Gastroesophageal sphincter (tissue), 4 donors: ENCODE results near the gene GSAP. TPM values are rescaled to one million over a fixed set of nuclear protein-coding genes. Genes with fewer than 3 reads are reported as not detected.

ENCODE experiments used
- ATAC-seq: fragments of 150-250 bp; one replicate; pipeline ENCODE4 v1.9.1; 2016; ENCODE audit warnings: mild to moderate bottlenecking, moderate library complexity
- H3K27ac ChIP-seq, 4 donors: fragments of 200-600 bp; sonication (generic) in 3 of 4; 1 replicate in 3 of 4; 2 replicates in 1 of 4; pipeline ENCODE4 v1.5.1; 2016 to 2019
- H3K27me3 ChIP-seq: fragments of 200-600 bp; sonication (generic); one replicate; pipeline ENCODE4 v1.5.1; 2019
- H3K36me3 ChIP-seq, 2 donors: fragments of 200-600 bp; sonication (generic); one replicate each; pipeline ENCODE4 v1.5.1; 2019; ENCODE audit warnings: control low read depth in 1 of 2
- H3K4me1 ChIP-seq, 3 donors: fragments of 200-600 bp; sonication (generic); 1 replicate in 2 of 3; 2 replicates in 1 of 3; pipeline ENCODE4 v1.5.1; 2016 to 2019; ENCODE audit warnings: control low read depth in 2 of 3
- H3K4me3 ChIP-seq, 2 donors: fragments of 200-600 bp; sonication (generic); one replicate each; pipeline ENCODE4 v1.5.1; 2019; ENCODE audit warnings: mild to moderate bottlenecking in 1 of 2, moderate library complexity in 1 of 2
- H3K9me3 ChIP-seq, 3 donors: fragments of 200-600 bp; sonication (generic); one replicate each; pipeline ENCODE4 v1.5.1; 2017 to 2019; ENCODE audit warnings: control low read depth in 2 of 3
- EP300 ChIP-seq: sonication (generic); formaldehyde crosslinking; IDR thresholded peaks from one replicate; pipeline ENCODE4 v1.6.1; 2017; ENCODE audit warnings: antibody characterized with exemption, mild to moderate bottlenecking
- POLR2A ChIP-seq, 2 donors: fragments of 450-650 bp; IDR thresholded peaks; one replicate each; pipeline ENCODE4 v1.6.1; 2017; ENCODE audit warnings: antibody characterized with exemption in 2 of 2, mild to moderate bottlenecking in 2 of 2, moderate library complexity in 1 of 2
- POLR2AphosphoS5 ChIP-seq: sonication (generic); formaldehyde crosslinking; IDR thresholded peaks from one replicate; pipeline ENCODE4 v1.6.1; 2017; ENCODE audit warnings: antibody characterized with exemption
- WGBS, 2 donors: methylation state at CpG; one replicate each; pipeline ENCODE4 v1.1.5; 2018; ENCODE audit warnings: low coverage in 1 of 2; 5-methylcytosine and 5-hydroxymethylcytosine counted together
- total RNA-seq, 4 donors: library from RNA; depleted of rRNA; stranded (reverse); fragments of >200 nt; gene quantifications; one replicate each; pipeline ENCODE4 v1.1.0, GENCODE V29; 2016
- TF ChIP-seq, protein P1 (sequence below), 4 experiments: fragments of 200-600 bp in 2 of 4; fragments of 450-650 bp in 2 of 4; sonication (generic) in 1 of 4; IDR thresholded peaks; one replicate each; pipeline ENCODE4 v1.5.1; 2017 to 2019; ENCODE audit warnings: antibody characterized with exemption in 4 of 4, mild to moderate bottlenecking in 2 of 4, moderate library complexity in 2 of 4

Gene GSAP
- total RNA-seq, 4 donors from 2014 or later = 12.8 to 23.7 (median 15.5) TPM

DNA sequence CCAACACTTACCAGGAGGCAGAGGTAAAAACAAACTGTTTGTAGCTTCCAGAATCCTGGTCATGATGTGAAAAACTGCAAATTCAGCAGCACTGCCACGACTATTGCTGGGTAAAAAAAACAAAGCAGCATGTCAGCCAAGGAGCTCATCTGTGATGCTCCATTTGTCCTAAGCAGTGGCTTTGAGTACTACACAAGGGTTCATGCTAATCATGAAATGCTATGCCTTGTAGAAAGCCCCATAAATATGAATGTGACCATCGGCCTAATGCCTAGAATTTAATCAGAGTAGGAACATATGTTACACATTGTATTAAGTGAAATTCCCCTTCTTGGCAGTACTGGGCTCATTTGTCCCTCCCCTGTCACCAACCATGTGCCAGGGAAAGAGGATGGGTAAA is 95.4 kb downstream of the GSAP start:
- Histone ChIP-seq H3K36me3 (peaks cover 0 to 11% of the 10 kb centered on the region in 2 donors), H3K9me3 (no peaks in the 10 kb centered on the region), H3K27me3 (no peaks in the 10 kb centered on the region), H3K4me1 (peaks cover 0 to 16% (median 4%) of the 10 kb centered on the region in 3 donors), H3K27ac (no peak overlapping the region), H3K4me3 (no peak overlapping the region)
- WGBS, 2 donors = 48 to 55% methylated on average over 2 of the region's 2 CpGs
- ATAC-seq = no peak
- TF ChIP-seq POLR2AphosphoS5 (no peak), POLR2A (IDR thresholded peaks at IDR 0.05) (no peak), EP300 (no peak)
- TF ChIP-seq, protein P1, sequence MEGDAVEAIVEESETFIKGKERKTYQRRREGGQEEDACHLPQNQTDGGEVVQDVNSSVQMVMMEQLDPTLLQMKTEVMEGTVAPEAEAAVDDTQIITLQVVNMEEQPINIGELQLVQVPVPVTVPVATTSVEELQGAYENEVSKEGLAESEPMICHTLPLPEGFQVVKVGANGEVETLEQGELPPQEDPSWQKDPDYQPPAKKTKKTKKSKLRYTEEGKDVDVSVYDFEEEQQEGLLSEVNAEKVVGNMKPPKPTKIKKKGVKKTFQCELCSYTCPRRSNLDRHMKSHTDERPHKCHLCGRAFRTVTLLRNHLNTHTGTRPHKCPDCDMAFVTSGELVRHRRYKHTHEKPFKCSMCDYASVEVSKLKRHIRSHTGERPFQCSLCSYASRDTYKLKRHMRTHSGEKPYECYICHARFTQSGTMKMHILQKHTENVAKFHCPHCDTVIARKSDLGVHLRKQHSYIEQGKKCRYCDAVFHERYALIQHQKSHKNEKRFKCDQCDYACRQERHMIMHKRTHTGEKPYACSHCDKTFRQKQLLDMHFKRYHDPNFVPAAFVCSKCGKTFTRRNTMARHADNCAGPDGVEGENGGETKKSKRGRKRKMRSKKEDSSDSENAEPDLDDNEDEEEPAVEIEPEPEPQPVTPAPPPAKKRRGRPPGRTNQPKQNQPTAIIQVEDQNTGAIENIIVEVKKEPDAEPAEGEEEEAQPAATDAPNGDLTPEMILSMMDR (IDR thresholded peaks at IDR 0.05) = no peak

DNA sequence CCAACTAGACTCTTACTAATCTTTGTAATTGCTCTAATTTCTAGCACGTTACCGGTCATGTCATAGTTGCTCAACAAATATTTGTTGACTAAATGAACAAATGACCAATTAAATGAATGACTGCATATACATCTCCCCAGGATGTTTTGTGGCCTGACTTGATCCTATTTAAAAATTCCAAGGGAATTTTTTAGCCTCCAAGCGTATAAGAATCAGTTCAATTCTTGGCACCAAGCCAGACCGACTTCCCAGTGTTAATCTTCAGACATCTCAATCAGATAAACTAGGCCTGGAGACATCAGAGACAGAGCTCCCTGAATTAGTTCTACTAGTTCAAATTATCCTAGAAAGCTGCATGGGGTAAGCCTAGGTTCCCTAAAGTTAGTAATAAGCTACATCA is 96.0 kb downstream of the GSAP start:
- Histone ChIP-seq H3K27me3 (no peaks in the 10 kb centered on the region), H3K4me3 (no peak overlapping the region), H3K27ac (no peak overlapping the region), H3K9me3 (no peaks in the 10 kb centered on the region), H3K4me1 (peaks cover 0 to 18% (median 7%) of the 10 kb centered on the region in 3 donors), H3K36me3 (peaks cover 0 to 11% of the 10 kb centered on the region in 2 donors)
- ATAC-seq = no peak
- 48 to 53% methylated on average over 4 of the region's 4 CpGs for WGBS, 2 donors
- TF ChIP-seq POLR2A (IDR thresholded peaks at IDR 0.05) = no peak
- no peak for TF ChIP-seq EP300
- TF ChIP-seq, protein P1 (IDR thresholded peaks at IDR 0.05) = no peak
- no peak for TF ChIP-seq POLR2AphosphoS5

DNA sequence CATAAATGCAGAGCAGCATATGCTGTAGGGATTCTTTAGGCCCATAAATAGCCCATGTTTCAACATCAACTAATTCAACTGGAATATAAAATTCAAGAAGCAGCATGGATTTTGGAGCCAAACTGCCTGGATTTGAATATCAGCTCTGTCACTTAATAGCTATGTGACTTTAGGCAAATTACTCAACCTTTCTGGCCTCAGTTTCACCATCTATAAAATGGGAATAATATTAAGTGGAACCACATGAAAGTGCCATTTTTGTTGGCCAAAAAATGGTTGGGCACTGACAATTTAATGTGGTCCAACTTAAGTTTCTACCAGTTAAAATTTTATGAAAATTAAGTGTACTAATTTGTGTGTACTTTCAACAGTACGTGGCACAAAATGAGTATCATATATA is 98.1 kb downstream of the GSAP start:
- Histone ChIP-seq H3K36me3 (peaks cover 0 to 11% of the 10 kb centered on the region in 2 donors), H3K9me3 (no peaks in the 10 kb centered on the region), H3K4me3 (no peak overlapping the region), H3K27me3 (no peaks in the 10 kb centered on the region), H3K27ac (no peak overlapping the region), H3K4me1 (peaks cover 9 to 32% (median 11%) of the 10 kb centered on the region in 3 donors)
- 100% methylated on average over 1 of the region's 1 CpG for WGBS, 2 donors
- ATAC-seq = no peak
- TF ChIP-seq POLR2AphosphoS5 (no peak), POLR2A (IDR thresholded peaks at IDR 0.05) (no peak), EP300 (no peak)
- TF ChIP-seq, protein P1 (IDR thresholded peaks at IDR 0.05) = no peak

GRCh38 chr7:77316219-77316978 is 99.8 kb downstream of the GSAP start:
- peak overlapping the region in 1 of 4 donors; percentile 61 for H3K27ac ChIP-seq
- no peak overlapping the region for H3K4me3 ChIP-seq
- H3K36me3 ChIP-seq = peaks cover 0 to 11% of the 10 kb centered on the region in 2 donors
- no peak for ATAC-seq
- TF ChIP-seq EP300 = no peak
- no peak for TF ChIP-seq POLR2A (IDR thresholded peaks at IDR 0.05)
- no peak for TF ChIP-seq POLR2AphosphoS5
- TF ChIP-seq, protein P1 (IDR thresholded peaks at IDR 0.05) = no peak
- no peaks in the 10 kb centered on the region for H3K9me3 ChIP-seq
- H3K27me3 ChIP-seq = no peaks in the 10 kb centered on the region
- WGBS, 2 donors = 52 to 60% methylated on average over 1 to 2 of the region's 2 CpGs
- H3K4me1 ChIP-seq = peaks cover 16 to 48% (median 17%) of the 10 kb centered on the region in 3 donors

DNA sequence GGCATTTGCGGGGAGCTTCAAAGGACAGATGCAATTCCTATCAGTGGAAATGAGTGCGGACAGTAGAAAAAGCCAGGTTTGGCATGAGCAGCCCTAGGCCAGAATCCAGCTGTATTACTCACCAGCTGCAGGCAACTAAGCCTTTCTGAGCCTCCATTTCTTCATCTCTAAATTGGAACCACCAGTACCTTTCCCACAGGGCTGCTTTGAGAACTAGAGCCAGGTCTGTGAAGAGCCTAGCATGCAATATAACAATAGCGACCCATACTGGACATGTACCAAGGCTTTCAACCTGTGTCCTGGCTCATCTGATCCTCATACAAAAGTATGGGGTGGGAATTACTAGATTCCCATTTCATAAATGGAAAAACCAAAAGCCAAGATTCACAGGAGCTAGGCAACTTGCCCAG is 101.0 kb downstream of the GSAP start:
- TF ChIP-seq EP300 (no peak), POLR2A (IDR thresholded peaks at IDR 0.05) (no peak), POLR2AphosphoS5 (no peak)
- TF ChIP-seq, protein P1 (IDR thresholded peaks at IDR 0.05) = no peak
- peak overlapping the region in 3 of 4 donors; percentile 43 to 67 (median 61) for H3K27ac ChIP-seq
- H3K9me3 ChIP-seq = no peaks in the 10 kb centered on the region
- peak; percentile 76 for ATAC-seq
- no peak overlapping the region for H3K4me3 ChIP-seq
- H3K4me1 ChIP-seq = peaks cover 16 to 59% (median 19%) of the 10 kb centered on the region in 3 donors
- 9 to 49% methylated on average over 3 of the region's 3 CpGs for WGBS, 2 donors
- H3K27me3 ChIP-seq = no peaks in the 10 kb centered on the region
- peaks cover 0 to 16% of the 10 kb centered on the region in 2 donors for H3K36me3 ChIP-seq
